Mesendoderm (in vitro differentiated cells): ENCODE results near the gene FOXE1.

Experiments used
- DNase-seq: peaks from one replicate; pipeline ENCODE4 v3.0.0; 2013
- H2AK5ac ChIP-seq: 2 replicates; pipeline ENCODE4 v1.6.1; 2013; ENCODE audit warnings: low read length, inconsistent platforms
- H2BK120ac ChIP-seq: 2 replicates; pipeline ENCODE4 v1.6.1; 2013; ENCODE audit warnings: low read depth, mild to moderate bottlenecking, low read length, moderate library complexity, mixed read lengths
- H2BK15ac ChIP-seq: replicated peaks from 2 replicates; pipeline ENCODE4 v1.6.1; 2013; ENCODE audit warnings: low read depth, mild to moderate bottlenecking, moderate library complexity
- H2BK5ac ChIP-seq: 2 replicates; pipeline ENCODE4 v1.6.1; 2013; ENCODE audit warnings: low read length, inconsistent platforms
- H3K18ac ChIP-seq: 2 replicates; pipeline ENCODE4 v1.6.1; 2013; ENCODE audit warnings: mild to moderate bottlenecking, low read length, mixed read lengths
- H3K23ac ChIP-seq: one replicate; pipeline ENCODE4 v1.6.1; 2013; ENCODE audit warnings: low read length
- H3K27ac ChIP-seq: 2 replicates; pipeline ENCODE4 v1.5.1; 2013; ENCODE audit warnings: low read depth, mild to moderate bottlenecking, inconsistent platforms, low read length, moderate library complexity
- H3K27me3 ChIP-seq: 2 replicates; pipeline ENCODE4 v1.6.1; 2013; ENCODE audit warnings: low read length, control low read depth, mild to moderate bottlenecking, inconsistent platforms; ENCODE audit not compliant: insufficient read depth, poor library complexity
- H3K36me3 ChIP-seq: 2 replicates; pipeline ENCODE4 v1.6.1; 2013; ENCODE audit warnings: low read length, inconsistent platforms; ENCODE audit not compliant: control insufficient read depth, insufficient read depth
- H3K4ac ChIP-seq: one replicate; pipeline ENCODE4 v1.6.1; 2013; ENCODE audit warnings: low read depth, mild to moderate bottlenecking, low read length, moderate library complexity
- H3K4me1 ChIP-seq: 2 replicates; pipeline ENCODE4 v1.6.1; 2013; ENCODE audit warnings: low read depth, low read length, inconsistent platforms; ENCODE audit not compliant: control insufficient read depth
- H3K4me2 ChIP-seq: 2 replicates; pipeline ENCODE4 v1.6.1; 2013; ENCODE audit warnings: low read length
- H3K4me3 ChIP-seq: 2 replicates; pipeline ENCODE4 v1.5.1; 2013; ENCODE audit warnings: mild to moderate bottlenecking, low read length
- H3K56ac ChIP-seq: one replicate; pipeline ENCODE4 v1.6.1; 2013; ENCODE audit warnings: low read length
- H3K79me1 ChIP-seq: 2 replicates; pipeline ENCODE4 v1.6.1; 2013; ENCODE audit warnings: low read length, inconsistent platforms
- H3K79me2 ChIP-seq: 2 replicates; pipeline ENCODE4 v1.6.1; 2013; ENCODE audit warnings: mild to moderate bottlenecking, low read length; ENCODE audit not compliant: control insufficient read depth, insufficient read depth
- H3K9ac ChIP-seq: 2 replicates; pipeline ENCODE4 v1.6.1; 2013; ENCODE audit warnings: low read length, inconsistent platforms
- H4K5ac ChIP-seq: one replicate; pipeline ENCODE4 v1.6.1; 2013; ENCODE audit warnings: low read length
- H4K8ac ChIP-seq: one replicate; pipeline ENCODE4 v1.6.1; 2013; ENCODE audit warnings: low read depth, mild to moderate bottlenecking, control low read depth, low read length, moderate library complexity
- WGBS: extraction: QIAGEN DNeasy Blood & Tissue Kit; methylation state at CpG from one replicate; pipeline ENCODE4 v1.1.7; 2013; ENCODE audit warnings: low lambda C conversion rate, missing lambda C conversion rate; ENCODE audit not compliant: insufficient coverage; ENCODE audit errors: extremely low coverage; 5-methylcytosine and 5-hydroxymethylcytosine counted together

Gene FOXE1

DNA sequence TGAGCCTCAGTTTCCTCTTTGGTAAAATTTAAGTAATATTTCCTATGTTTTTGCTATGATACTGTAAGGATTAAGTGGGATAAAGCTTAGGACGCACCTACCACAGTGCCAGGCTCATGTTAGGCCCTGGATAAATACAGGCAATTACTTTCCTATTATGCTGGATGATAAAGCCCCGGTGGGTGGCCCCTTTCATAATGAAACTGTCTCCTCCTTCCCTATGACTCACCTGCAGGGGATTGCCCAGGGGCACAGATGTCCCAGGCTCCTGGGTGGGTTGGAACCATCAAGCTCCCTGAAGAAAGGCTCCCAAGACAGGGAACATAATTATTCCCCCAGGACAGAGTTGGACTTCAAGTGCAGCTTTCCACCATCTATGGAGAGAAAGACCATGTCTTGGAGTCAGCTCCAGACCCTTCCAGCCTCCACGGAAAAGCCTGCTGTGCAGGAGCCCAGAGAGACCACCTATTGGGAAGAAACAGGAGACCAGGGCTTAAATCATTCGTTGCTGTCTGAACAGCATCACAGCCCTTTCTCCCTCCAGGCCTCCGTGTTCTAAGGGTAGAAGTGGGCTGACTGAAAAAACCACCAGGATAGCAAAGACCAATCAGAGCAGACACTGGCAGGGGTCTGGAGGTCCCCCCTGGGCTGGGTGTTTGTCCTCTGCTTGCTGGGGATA is 43.2 kb upstream of the FOXE1 start:
- Histone ChIP-seq H3K56ac (no peak overlapping the region), H3K79me1 (no peaks in the 10 kb centered on the region), H3K4me2 (no peak overlapping the region), H3K27me3 (no peaks in the 10 kb centered on the region), H2BK120ac (no peak overlapping the region), H4K8ac (no peak overlapping the region), H2BK15ac (no peak overlapping the region), H3K18ac (no peak overlapping the region), H3K27ac (no peak overlapping the region), H3K23ac (no peak overlapping the region), H3K4me3 (no peak overlapping the region), H3K36me3 (no peaks in the 10 kb centered on the region), H4K5ac (no peak overlapping the region), H3K9ac (no peak overlapping the region), H2BK5ac (no peak overlapping the region), H3K79me2 (no peaks in the 10 kb centered on the region), H3K4me1 (peaks cover 4% of the 10 kb centered on the region), H2AK5ac (no peak overlapping the region), H3K4ac (no peak overlapping the region)
- WGBS, result no CpG with 5 or more reads among the region's 5 CpGs
- DNase-seq, result peak; percentile 48

DNA sequence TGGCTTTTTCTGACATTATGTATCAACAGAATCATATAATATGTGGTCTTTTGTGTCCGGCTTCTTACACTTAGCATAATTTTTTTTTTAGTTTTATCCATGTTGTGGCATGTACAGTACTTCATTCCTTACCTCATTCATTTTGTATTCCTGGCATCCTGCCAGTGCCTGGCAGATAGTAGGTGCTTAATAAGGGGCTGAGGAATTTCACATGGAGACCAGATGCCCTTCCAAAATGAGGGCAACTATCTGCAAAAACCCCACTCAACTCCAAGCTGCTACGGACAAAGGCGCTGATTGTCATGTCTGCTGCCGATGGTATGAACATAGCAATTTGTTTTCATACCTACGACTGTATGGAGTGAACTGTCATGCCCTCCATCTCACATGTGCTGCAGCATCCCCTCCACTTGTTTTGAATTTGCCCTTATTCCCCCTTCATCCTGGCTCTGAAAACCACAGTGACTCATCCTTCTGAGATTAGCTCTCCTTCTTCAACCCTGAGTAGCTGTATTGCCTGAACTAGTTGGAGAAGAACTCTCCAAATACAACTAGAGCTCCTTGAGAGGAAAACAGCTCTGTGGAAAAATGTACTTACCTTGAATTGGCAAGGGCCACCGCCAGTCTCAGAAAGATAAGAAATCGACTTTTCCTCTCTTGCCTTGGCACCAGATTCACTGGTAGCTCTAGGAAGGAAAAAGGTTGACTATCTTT is 41.3 kb upstream of the FOXE1 start:
- no peak overlapping the region for H3K56ac ChIP-seq
- H2BK120ac ChIP-seq, result no peak overlapping the region
- no peak overlapping the region for H2BK15ac ChIP-seq
- H3K4ac ChIP-seq, result no peak overlapping the region
- no peak overlapping the region for H3K23ac ChIP-seq
- H3K36me3 ChIP-seq, result no peaks in the 10 kb centered on the region
- no peak overlapping the region for H3K27ac ChIP-seq
- no peak overlapping the region for H4K8ac ChIP-seq
- no peak overlapping the region for H3K4me2 ChIP-seq
- H3K9ac ChIP-seq, result no peak overlapping the region
- H2BK5ac ChIP-seq, result no peak overlapping the region
- no peaks in the 10 kb centered on the region for H3K79me2 ChIP-seq
- H3K79me1 ChIP-seq, result no peaks in the 10 kb centered on the region
- no CpG with 5 or more reads among the region's 7 CpGs for WGBS
- H3K18ac ChIP-seq, result no peak overlapping the region
- no peaks in the 10 kb centered on the region for H3K27me3 ChIP-seq
- H4K5ac ChIP-seq, result no peak overlapping the region
- no peak overlapping the region for H3K4me3 ChIP-seq
- no peak for DNase-seq
- no peak overlapping the region for H2AK5ac ChIP-seq
- H3K4me1 ChIP-seq, result peaks cover 4% of the 10 kb centered on the region

DNA sequence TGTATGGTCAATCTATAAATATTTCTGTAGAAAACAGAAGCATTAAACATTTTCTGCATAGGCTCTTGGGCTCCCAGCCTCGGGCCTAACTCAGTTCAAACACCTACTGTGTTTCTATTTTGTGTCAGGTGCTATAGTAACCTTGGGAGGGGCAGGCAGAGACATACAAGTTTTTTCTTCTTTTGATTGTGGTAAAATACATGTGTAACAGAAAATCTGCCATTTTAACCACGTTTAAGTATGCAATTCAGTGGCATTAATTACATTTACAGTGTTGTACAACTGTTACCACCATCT is 40.8 kb upstream of the FOXE1 start:
- no peak overlapping the region for H3K56ac ChIP-seq
- H3K23ac ChIP-seq, result no peak overlapping the region
- no CpG with 5 or more reads among the region's 2 CpGs for WGBS
- H3K4me1 ChIP-seq, result peaks cover 4% of the 10 kb centered on the region
- no peak overlapping the region for H3K4me2 ChIP-seq
- H3K79me1 ChIP-seq, result no peaks in the 10 kb centered on the region
- no peaks in the 10 kb centered on the region for H3K36me3 ChIP-seq
- no peak overlapping the region for H4K8ac ChIP-seq
- H3K79me2 ChIP-seq, result no peaks in the 10 kb centered on the region
- H4K5ac ChIP-seq, result no peak overlapping the region
- H2BK120ac ChIP-seq, result no peak overlapping the region
- H3K9ac ChIP-seq, result no peak overlapping the region
- H2AK5ac ChIP-seq, result no peak overlapping the region
- H3K27ac ChIP-seq, result no peak overlapping the region
- H3K4me3 ChIP-seq, result no peak overlapping the region
- no peak overlapping the region for H3K4ac ChIP-seq
- H2BK5ac ChIP-seq, result no peak overlapping the region
- no peak overlapping the region for H2BK15ac ChIP-seq
- H3K27me3 ChIP-seq, result no peaks in the 10 kb centered on the region
- DNase-seq, result no peak
- H3K18ac ChIP-seq, result no peak overlapping the region

DNA sequence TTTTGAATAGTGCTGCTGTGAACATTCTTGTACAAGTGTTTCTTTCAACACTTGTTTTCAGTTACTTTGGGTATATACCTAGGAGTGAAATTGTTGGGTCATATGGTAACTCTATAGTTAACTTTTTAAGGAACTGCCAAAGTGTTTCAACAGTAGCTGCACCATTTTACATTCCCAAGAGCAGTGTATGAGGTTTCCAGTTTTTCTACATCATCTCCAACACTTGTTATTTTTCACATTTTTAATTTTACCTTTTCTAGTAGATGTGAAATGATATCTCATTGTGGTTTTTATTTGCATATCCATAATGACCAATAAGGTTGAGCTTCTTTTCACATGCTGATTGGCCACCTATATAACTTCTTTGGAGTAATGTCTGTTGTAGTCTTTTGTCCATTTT is 40.0 kb upstream of the FOXE1 start:
- peaks cover 4% of the 10 kb centered on the region for H3K4me1 ChIP-seq
- no peak overlapping the region for H4K8ac ChIP-seq
- no peak overlapping the region for H3K4me2 ChIP-seq
- no peaks in the 10 kb centered on the region for H3K27me3 ChIP-seq
- no peaks in the 10 kb centered on the region for H3K79me1 ChIP-seq
- H3K56ac ChIP-seq, result no peak overlapping the region
- H2AK5ac ChIP-seq, result no peak overlapping the region
- H3K79me2 ChIP-seq, result no peaks in the 10 kb centered on the region
- no peaks in the 10 kb centered on the region for H3K36me3 ChIP-seq
- no peak overlapping the region for H3K23ac ChIP-seq
- no peak overlapping the region for H3K4ac ChIP-seq
- no peak overlapping the region for H2BK5ac ChIP-seq
- H3K27ac ChIP-seq, result no peak overlapping the region
- H3K9ac ChIP-seq, result no peak overlapping the region
- no peak overlapping the region for H3K4me3 ChIP-seq
- no peak for DNase-seq
- no peak overlapping the region for H4K5ac ChIP-seq
- no peak overlapping the region for H2BK15ac ChIP-seq
- no peak overlapping the region for H2BK120ac ChIP-seq
- no peak overlapping the region for H3K18ac ChIP-seq

DNA sequence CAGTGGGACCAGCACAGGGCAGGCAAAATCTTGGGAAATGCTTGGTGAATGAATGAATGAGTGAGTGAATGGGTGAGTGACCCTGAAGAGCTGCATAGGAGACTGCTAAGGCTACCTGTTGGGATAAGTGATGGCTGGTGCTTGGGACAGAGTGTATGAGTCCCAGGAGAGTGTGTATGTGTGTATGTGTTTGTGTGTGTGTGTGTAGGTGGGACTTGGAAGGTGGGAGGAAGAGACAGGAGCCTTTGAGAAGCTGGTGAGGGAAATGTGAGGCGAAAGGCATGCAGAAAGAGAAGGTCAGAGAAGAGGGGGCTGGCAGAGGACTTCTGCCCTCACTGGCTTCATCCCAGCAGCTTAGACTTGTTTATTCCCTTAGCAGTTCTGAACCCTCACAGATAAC is 33.3 kb upstream of the FOXE1 start:
- no peak overlapping the region for H3K27ac ChIP-seq
- no peak overlapping the region for H4K8ac ChIP-seq
- H2BK15ac ChIP-seq, result no peak overlapping the region
- no peaks in the 10 kb centered on the region for H3K79me2 ChIP-seq
- no peak overlapping the region for H3K9ac ChIP-seq
- no CpG with 5 or more reads among the region's 1 CpG for WGBS
- H3K4me3 ChIP-seq, result no peak overlapping the region
- no peak overlapping the region for H3K18ac ChIP-seq
- no peak overlapping the region for H3K23ac ChIP-seq
- no peak overlapping the region for H4K5ac ChIP-seq
- no peaks in the 10 kb centered on the region for H3K4me1 ChIP-seq
- no peaks in the 10 kb centered on the region for H3K27me3 ChIP-seq
- H3K56ac ChIP-seq, result no peak overlapping the region
- DNase-seq, result no peak
- no peak overlapping the region for H2AK5ac ChIP-seq
- H3K4me2 ChIP-seq, result no peak overlapping the region
- H3K4ac ChIP-seq, result no peak overlapping the region
- H2BK120ac ChIP-seq, result no peak overlapping the region
- H3K79me1 ChIP-seq, result no peaks in the 10 kb centered on the region
- H3K36me3 ChIP-seq, result no peaks in the 10 kb centered on the region
- no peak overlapping the region for H2BK5ac ChIP-seq

DNA sequence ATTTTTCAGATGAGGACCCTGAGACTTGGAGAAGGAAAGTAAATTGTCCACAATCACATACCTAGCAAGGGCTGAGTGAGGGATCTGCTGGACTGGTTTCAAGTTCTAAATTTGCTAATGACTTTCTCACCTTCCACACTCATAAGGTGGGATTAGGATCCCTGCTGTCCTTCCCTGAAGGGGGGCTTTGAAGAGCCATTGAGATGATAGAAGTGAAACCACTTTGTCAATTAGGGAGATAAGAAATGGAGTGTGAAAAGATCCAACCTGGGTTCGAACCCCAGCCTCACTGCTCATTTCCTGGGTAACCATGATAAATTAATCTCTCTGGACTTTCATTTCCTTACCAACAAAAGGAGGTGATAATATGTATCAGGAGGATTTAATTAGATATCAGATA is 32.7 kb upstream of the FOXE1 start:
- Histone ChIP-seq H4K5ac (no peak overlapping the region), H2BK15ac (no peak overlapping the region), H3K36me3 (no peaks in the 10 kb centered on the region), H3K4me2 (no peak overlapping the region), H2BK5ac (no peak overlapping the region), H4K8ac (no peak overlapping the region), H3K27ac (no peak overlapping the region), H3K4ac (no peak overlapping the region), H2AK5ac (no peak overlapping the region), H3K4me1 (no peaks in the 10 kb centered on the region), H3K9ac (no peak overlapping the region), H2BK120ac (no peak overlapping the region), H3K79me2 (no peaks in the 10 kb centered on the region), H3K56ac (no peak overlapping the region), H3K23ac (no peak overlapping the region), H3K27me3 (no peaks in the 10 kb centered on the region), H3K4me3 (no peak overlapping the region), H3K18ac (no peak overlapping the region), H3K79me1 (no peaks in the 10 kb centered on the region)
- WGBS, result no CpG with 5 or more reads among the region's 1 CpG
- DNase-seq, result peak; percentile 57
